Retinal pigment epithelial cell (primary cell): ENCODE results near the gene MAGEB2.

Experiments
- DNase-seq: peaks from one replicate; pipeline ENCODE4 v3.0.0-alpha.2; 2010; ENCODE audit warnings: low read depth
- H3K4me3 ChIP-seq: 2 replicates; pipeline ENCODE4 v1.5.1; 2011; ENCODE audit warnings: mild to moderate bottlenecking, low read length, control low read depth, moderate library complexity
- CTCF ChIP-seq: conservative IDR thresholded peaks from 2 replicates; pipeline ENCODE4 v1.5.1; 2011; ENCODE audit warnings: low read depth, low read length, control low read depth, inconsistent platforms

MAGEB2 gene

GRCh38 chrX:30241724-30242415 is 26.5 kb downstream of the MAGEB2 start, which contains the start of gene MAGEB4:
Gene MAGEB4, plus strand, starts transcription at chrX:30242000. Its CDS starts 136 bp downstream, at chrX:30242136.
- no peak for DNase-seq
- no peak for TF ChIP-seq CTCF
- H3K4me3 ChIP-seq = no peak within 1 kb of the TSS

GRCh38 chrX:30246769-30247489 is 31.6 kb downstream of the MAGEB2 start, which contains the start of gene MAGEB1:
Gene MAGEB1, plus strand, starts transcription at chrX:30247146. Its CDS starts 3,348 bp downstream, at chrX:30250494.
- no peak for TF ChIP-seq CTCF
- H3K4me3 ChIP-seq = no peak within 1 kb of the TSS
- no peak for DNase-seq

- TF ChIP-seq CTCF = no peak
- DNase-seq = no peak
- no peak overlapping the region for H3K4me3 ChIP-seq
Observed at GRCh38 chrX:30248854-30249253, 33.5 kb downstream of the MAGEB2 start.

GRCh38 chrX:30253257-30253656 is 37.9 kb downstream of the MAGEB2 start:
- no peak for TF ChIP-seq CTCF
- no peak overlapping the region for H3K4me3 ChIP-seq

GRCh38 chrX:30259927-30260326 is 44.6 kb downstream of the MAGEB2 start:
- DNase-seq = no peak
- H3K4me3 ChIP-seq = no peak overlapping the region
- TF ChIP-seq CTCF = no peak

More at GRCh38 chrX:30253257-30253656, 37.9 kb downstream of the MAGEB2 start:
- no peak for DNase-seq

- TF ChIP-seq CTCF = no peak
- no peak overlapping the region for H3K4me3 ChIP-seq
- DNase-seq = no peak
Observed at GRCh38 chrX:30261012-30261411, 45.6 kb downstream of the MAGEB2 start.
